Loucy (cell line): ENCODE results near the gene LAMC1.

Source experiments
- H2AFZ ChIP-seq: fragments of 200-600 bp; sonication (generic); 2 replicates; pipeline ENCODE4 v1.6.0; 2016; ENCODE audit warnings: antibody characterized with exemption, mild to moderate bottlenecking, low read length, moderate library complexity
- H3F3A ChIP-seq: fragments of 200-600 bp; 2 replicates; pipeline ENCODE4 v1.6.0; 2016; ENCODE audit warnings: antibody characterized with exemption, low read depth, mild to moderate bottlenecking
- H3K27me3 ChIP-seq: fragments of 200-600 bp; sonication (generic); 2 replicates; pipeline ENCODE4 v1.6.1; 2014; ENCODE audit warnings: low read length, mild to moderate bottlenecking; ENCODE audit not compliant: insufficient read depth, poor library complexity, severe bottlenecking
- H3K36me3 ChIP-seq: fragments of 200-600 bp; sonication (generic); 2 replicates; pipeline ENCODE4 v1.6.1; 2016; ENCODE audit warnings: low read length; ENCODE audit not compliant: insufficient read depth
- H3K4me1 ChIP-seq: fragments of 200-600 bp; sonication (generic); 2 replicates; pipeline ENCODE4 v1.5.1; 2014; ENCODE audit warnings: low read length, mild to moderate bottlenecking; ENCODE audit not compliant: insufficient read depth, poor library complexity, severe bottlenecking
- H3K4me2 ChIP-seq: fragments of 200-600 bp; sonication (generic); 2 replicates; pipeline ENCODE4 v1.6.0; 2014; ENCODE audit warnings: antibody characterized with exemption, low read length, low read depth, mild to moderate bottlenecking; ENCODE audit not compliant: poor library complexity, severe bottlenecking
- H3K4me3 ChIP-seq: fragments of 200-600 bp; sonication (generic); 2 replicates; pipeline ENCODE4 v1.5.1; 2014; ENCODE audit warnings: low read length, mild to moderate bottlenecking, mixed read lengths; ENCODE audit not compliant: poor library complexity, severe bottlenecking
- H3K79me2 ChIP-seq: fragments of 200-600 bp; sonication (generic); 2 replicates; pipeline ENCODE4 v1.6.1; 2014; ENCODE audit warnings: low read length; ENCODE audit not compliant: insufficient read depth
- H3K9ac ChIP-seq: fragments of 200-600 bp; sonication (generic); 2 replicates; pipeline ENCODE4 v1.6.0; 2014; ENCODE audit warnings: mild to moderate bottlenecking, low read depth, low read length, moderate library complexity; ENCODE audit not compliant: poor library complexity, severe bottlenecking
- H3K9me2 ChIP-seq: fragments of 200-600 bp; sonication (generic); replicated peaks from 2 replicates; pipeline ENCODE4 v1.6.1; 2016; ENCODE audit warnings: low read depth, low read length, mixed read lengths
- H3K9me3 ChIP-seq: fragments of 200-600 bp; sonication (generic); 2 replicates; pipeline ENCODE4 v1.6.1; 2014; ENCODE audit warnings: mild to moderate bottlenecking, antibody characterized with exemption, low read length, low read depth; ENCODE audit not compliant: insufficient read depth
- H4K20me1 ChIP-seq: fragments of 200-600 bp; sonication (generic); 2 replicates; pipeline ENCODE4 v1.6.0; 2014; ENCODE audit warnings: antibody characterized with exemption, low read length, mild to moderate bottlenecking; ENCODE audit not compliant: insufficient read depth, poor library complexity, severe bottlenecking
- CTCF ChIP-seq: fragments of 200-600 bp; sonication (generic); conservative IDR thresholded peaks from 2 replicates; pipeline ENCODE4 v1.5.1; 2014; ENCODE audit warnings: mild to moderate bottlenecking, antibody characterized with exemption, low read length
- EZH2phosphoT487 ChIP-seq: fragments of 200-600 bp; IDR thresholded peaks from 2 replicates; pipeline ENCODE4 v1.6.1; 2018; ENCODE audit warnings: antibody characterized with exemption, mild to moderate bottlenecking, moderate library complexity, borderline replicate concordance

LAMC1 gene

GRCh38 chr1:183039330-183039729, 16.1 kb downstream of the LAMC1 start:
- Histone ChIP-seq H3K36me3 (no peaks in the 10 kb centered on the region), H3K4me2 (peak overlapping the region; percentile 68), H3K9me2 (no peaks in the 10 kb centered on the region), H4K20me1 (no peaks in the 10 kb centered on the region), H3K9ac (peak overlapping the region; percentile 61), H3K79me2 (no peaks in the 10 kb centered on the region), H3F3A (no peaks in the 10 kb centered on the region; the same call in 1 of the 2 replicates), H3K4me3 (peak overlapping the region; percentile 51), H3K4me1 (peaks cover 47% of the 10 kb centered on the region), H3K9me3 (no peaks in the 10 kb centered on the region), H2AFZ (peak overlapping the region; percentile 59; the same call in 1 of the 2 replicates), H3K27me3 (no peaks in the 10 kb centered on the region)
- TF ChIP-seq CTCF (no peak), EZH2phosphoT487 (no peak)

GRCh38 chr1:183039985-183040447, 16.8 kb downstream of the LAMC1 start:
- peaks cover 54% of the 10 kb centered on the region for H3K4me1 ChIP-seq
- H3F3A ChIP-seq = no peaks in the 10 kb centered on the region; the same call in 1 of the 2 replicates

GRCh38 chr1:183040547-183040971, 17.3 kb downstream of the LAMC1 start:
- Histone ChIP-seq H3K9me3 (no peaks in the 10 kb centered on the region), H3K9ac (peak overlapping the region; percentile 61), H3K4me2 (peak overlapping the region; percentile 68), H3K4me3 (peak overlapping the region; percentile 51), H4K20me1 (no peaks in the 10 kb centered on the region), H3F3A (no peaks in the 10 kb centered on the region; the same call in 1 of the 2 replicates), H3K4me1 (peaks cover 60% of the 10 kb centered on the region), H3K36me3 (no peaks in the 10 kb centered on the region), H3K27me3 (no peaks in the 10 kb centered on the region), H3K79me2 (no peaks in the 10 kb centered on the region), H3K9me2 (no peaks in the 10 kb centered on the region), H2AFZ (peak overlapping the region; percentile 59)
- TF ChIP-seq CTCF (no peak), EZH2phosphoT487 (no peak)

More at GRCh38 chr1:183039985-183040447, 16.8 kb downstream of the LAMC1 start:
- TF ChIP-seq CTCF = no peak
- TF ChIP-seq EZH2phosphoT487 = no peak
- H3K4me2 ChIP-seq = peak overlapping the region; percentile 68
- H3K9me3 ChIP-seq = no peaks in the 10 kb centered on the region
- peak overlapping the region; percentile 59 for H2AFZ ChIP-seq
- peak overlapping the region; percentile 51 for H3K4me3 ChIP-seq
- H3K9ac ChIP-seq = peak overlapping the region; percentile 61
- H3K27me3 ChIP-seq = no peaks in the 10 kb centered on the region
- no peaks in the 10 kb centered on the region for H3K36me3 ChIP-seq
- no peaks in the 10 kb centered on the region for H3K79me2 ChIP-seq
- no peaks in the 10 kb centered on the region for H3K9me2 ChIP-seq
- H4K20me1 ChIP-seq = no peaks in the 10 kb centered on the region
